Tibial artery (tissue), 4 donors: Measurements from ENCODE around the gene PSRC1.
A peak's percentile ranks its signal among the peaks of the same experiment; 100 is the strongest.

ENCODE experiments used
- DNase-seq, 2 donors: peaks; one replicate each; pipeline ENCODE4 v3.0.0-alpha.2; 2019
- H3K27ac ChIP-seq, 2 donors: fragments of 200-600 bp; sonication (generic) in 1 of 2; 1 replicate in 1 of 2; 2 replicates in 1 of 2; pipeline ENCODE4 v1.5.1; 2018 to 2019; ENCODE audit warnings: mild to moderate bottlenecking in 1 of 2
- H3K27me3 ChIP-seq, 2 donors: fragments of 200-600 bp; sonication (generic) in 1 of 2; one replicate each; pipeline versions ENCODE4 v1.5.1 to v1.6.0; 2016 to 2019
- H3K36me3 ChIP-seq, 3 donors: fragments of 200-600 bp; sonication (generic) in 2 of 3; one replicate each; pipeline ENCODE4 v1.5.1; 2016 to 2019; ENCODE audit warnings: mild to moderate bottlenecking in 2 of 3
- H3K4me1 ChIP-seq, 4 donors: fragments of 200-600 bp; sonication (generic) in 2 of 4; 1 replicate in 3 of 4; 2 replicates in 1 of 4; pipeline ENCODE4 v1.5.1; 2016 to 2019
- H3K4me3 ChIP-seq, 2 donors: fragments of 200-600 bp; sonication (generic) in 1 of 2; 1 replicate in 1 of 2; 2 replicates in 1 of 2; pipeline ENCODE4 v1.5.1; 2018 to 2019; ENCODE audit warnings: mild to moderate bottlenecking in 2 of 2
- H3K9me3 ChIP-seq, 3 donors: fragments of 200-600 bp; sonication (generic) in 1 of 3; one replicate each; pipeline ENCODE4 v1.5.1; 2016 to 2019
- CTCF ChIP-seq, 2 experiments: fragments of 200-600 bp in 1 of 2; fragments of 450-650 bp in 1 of 2; IDR thresholded peaks; one replicate each; pipeline ENCODE4 v1.5.1; 2017 to 2019; ENCODE audit warnings: antibody characterized with exemption in 2 of 2, mild to moderate bottlenecking in 1 of 2, moderate library complexity in 1 of 2
- intact Hi-C: fragments of 100-400 bp; cut with DNase I; formaldehyde crosslinking; loops from one replicate; pipeline ENCODE4 v1.15.0; 2023; ENCODE audit warnings: low total_unique reads

Gene PSRC1

GRCh38 chr1:109282952-109283747 lies at the start of gene PSRC1:
TSS of gene PSRC1 (minus strand) at chr1:109283145.
- H3K9me3 ChIP-seq = no peaks in the 10 kb centered on the region
- H3K36me3 ChIP-seq = no peaks in the 10 kb centered on the region
- H3K4me3 ChIP-seq = peak within 1 kb of the TSS; percentile 54 to 59
- intact Hi-C loops = loop anchor here (10.0 kb wide), 2 partner anchors 72 to 1128 kb away; no protein-coding TSS in a partner anchor
- H3K27ac ChIP-seq = peak within 1 kb of the TSS; percentile 79 to 87
- peak; percentile 97 to 98 for DNase-seq
- TF ChIP-seq CTCF (IDR thresholded peaks at IDR 0.05) = peak; percentile 60 to 67
- H3K4me1 ChIP-seq = peaks cover 0 to 22% (median 21%) of the 10 kb centered on the region in 4 donors
- H3K27me3 ChIP-seq = no peaks in the 10 kb centered on the region

- intact Hi-C loops = no loop called here
- no peak for TF ChIP-seq CTCF (IDR thresholded peaks at IDR 0.05)
- H3K27me3 ChIP-seq = no peaks in the 10 kb centered on the region
- no peaks in the 10 kb centered on the region for H3K4me1 ChIP-seq
- H3K9me3 ChIP-seq = peaks cover 2 to 22% (median 14%) of the 10 kb centered on the region in 3 donors
- no peak overlapping the region for H3K4me3 ChIP-seq
- DNase-seq = no peak
- H3K27ac ChIP-seq = no peak overlapping the region
- peaks cover 92 to 97% (median 93%) of the 10 kb centered on the region in 3 donors for H3K36me3 ChIP-seq
Measured at GRCh38 chr1:109331113-109331512, 48.2 kb upstream of the PSRC1 start.

GRCh38 chr1:109327285-109327684 lies 44.3 kb upstream of the PSRC1 start:
- Histone ChIP-seq H3K4me1 (no peaks in the 10 kb centered on the region), H3K27ac (no peak overlapping the region), H3K4me3 (no peak overlapping the region), H3K27me3 (no peaks in the 10 kb centered on the region), H3K9me3 (peaks cover 0 to 15% (median 12%) of the 10 kb centered on the region in 3 donors), H3K36me3 (peaks cover 93 to 96% (median 94%) of the 10 kb centered on the region in 3 donors)
- no peak for DNase-seq
- TF ChIP-seq CTCF (IDR thresholded peaks at IDR 0.05) = no peak
- intact Hi-C loops = no loop called here

GRCh38 chr1:109322974-109323373 lies 40.0 kb upstream of the PSRC1 start:
- no peaks in the 10 kb centered on the region for H3K4me1 ChIP-seq
- H3K27ac ChIP-seq = no peak overlapping the region
- no peak overlapping the region for H3K4me3 ChIP-seq
- intact Hi-C loops = no loop called here
- no peak for TF ChIP-seq CTCF (IDR thresholded peaks at IDR 0.05)
- H3K27me3 ChIP-seq = no peaks in the 10 kb centered on the region
- peaks cover 95 to 98% (median 97%) of the 10 kb centered on the region in 3 donors for H3K36me3 ChIP-seq
- no peak for DNase-seq
- H3K9me3 ChIP-seq = no peaks in the 10 kb centered on the region

GRCh38 chr1:109319114-109319513 lies 36.2 kb upstream of the PSRC1 start:
- Histone ChIP-seq H3K9me3 (no peaks in the 10 kb centered on the region), H3K27ac (no peak overlapping the region), H3K4me3 (no peak overlapping the region), H3K27me3 (no peaks in the 10 kb centered on the region), H3K36me3 (peaks cover 100% of the 10 kb centered on the region in 3 donors), H3K4me1 (no peaks in the 10 kb centered on the region)
- DNase-seq = no peak
- intact Hi-C loops = no loop called here
- TF ChIP-seq CTCF (IDR thresholded peaks at IDR 0.05) = no peak
